Activated gamma-delta T cell treated with anti-CD3 and anti-CD28 coated beads, Interleukin-2, amount 50 U/mL, for 16 hours (primary cell): ENCODE measurements around the gene ATG7.
"Not testable (repeated sequence)": the region's sequence is repeated elsewhere in the genome, so short reads cannot be mapped to it uniquely, and the experiment has no call there.

ENCODE experiments used
- DNase-seq: peaks from one replicate; pipeline ENCODE4 v3.0.0-alpha.2; 2020; ENCODE audit warnings: low read depth

Gene ATG7

GRCh38 chr3:11300970-11301369 lies 28.8 kb downstream of the ATG7 start:
- DNase-seq = no peak

- no peak for DNase-seq
These were observed 30.2 kb downstream of the ATG7 start for GRCh38 chr3:11302444-11302843.

- no peak for DNase-seq
These were observed 32.0 kb downstream of the ATG7 start for GRCh38 chr3:11304175-11304574.

GRCh38 chr3:11305509-11305908 lies 33.3 kb downstream of the ATG7 start:
- no peak for DNase-seq

- peak; percentile 19 for DNase-seq
These were observed 34.8 kb downstream of the ATG7 start for GRCh38 chr3:11306817-11307589.

GRCh38 chr3:11307830-11308432 lies 35.7 kb downstream of the ATG7 start:
- no peak for DNase-seq

- DNase-seq = no peak
These were observed 38.1 kb downstream of the ATG7 start for GRCh38 chr3:11310258-11310657.

- DNase-seq = no peak
These were observed 40.0 kb downstream of the ATG7 start for GRCh38 chr3:11312166-11312565.

GRCh38 chr3:11317300-11317699 lies 45.1 kb downstream of the ATG7 start:
- DNase-seq = no peak

GRCh38 chr3:11322931-11323330 lies 50.7 kb downstream of the ATG7 start:
- DNase-seq = no peak

GRCh38 chr3:11323813-11324212 lies 51.6 kb downstream of the ATG7 start:
- DNase-seq = no peak

- no peak for DNase-seq
These were observed 55.4 kb downstream of the ATG7 start for GRCh38 chr3:11327619-11328018.

- DNase-seq = no peak
These were observed 56.2 kb downstream of the ATG7 start for GRCh38 chr3:11328196-11328945.

GRCh38 chr3:11329777-11330176 lies 57.6 kb downstream of the ATG7 start:
- DNase-seq = no peak

- no peak for DNase-seq
These were observed 58.9 kb downstream of the ATG7 start for GRCh38 chr3:11331101-11331500.

GRCh38 chr3:11335056-11335608 lies 62.9 kb downstream of the ATG7 start:
- no peak for DNase-seq

GRCh38 chr3:11339541-11339940 lies 67.3 kb downstream of the ATG7 start:
- DNase-seq = no peak

- DNase-seq = no peak
These were observed 74.2 kb downstream of the ATG7 start for GRCh38 chr3:11346416-11346815.

- DNase-seq = not testable (repeated sequence)
These were observed 76.7 kb downstream of the ATG7 start for GRCh38 chr3:11348877-11349276.

GRCh38 chr3:11349446-11349845 lies 77.2 kb downstream of the ATG7 start:
- no peak for DNase-seq

GRCh38 chr3:11350374-11350773 lies 78.2 kb downstream of the ATG7 start:
- DNase-seq = no peak

- DNase-seq = no peak
These were observed 79.3 kb downstream of the ATG7 start for GRCh38 chr3:11351451-11351850.

GRCh38 chr3:11356269-11356668 lies 84.1 kb downstream of the ATG7 start:
- DNase-seq = no peak
